ENCODE data around the gene SNX20.

DNA sequence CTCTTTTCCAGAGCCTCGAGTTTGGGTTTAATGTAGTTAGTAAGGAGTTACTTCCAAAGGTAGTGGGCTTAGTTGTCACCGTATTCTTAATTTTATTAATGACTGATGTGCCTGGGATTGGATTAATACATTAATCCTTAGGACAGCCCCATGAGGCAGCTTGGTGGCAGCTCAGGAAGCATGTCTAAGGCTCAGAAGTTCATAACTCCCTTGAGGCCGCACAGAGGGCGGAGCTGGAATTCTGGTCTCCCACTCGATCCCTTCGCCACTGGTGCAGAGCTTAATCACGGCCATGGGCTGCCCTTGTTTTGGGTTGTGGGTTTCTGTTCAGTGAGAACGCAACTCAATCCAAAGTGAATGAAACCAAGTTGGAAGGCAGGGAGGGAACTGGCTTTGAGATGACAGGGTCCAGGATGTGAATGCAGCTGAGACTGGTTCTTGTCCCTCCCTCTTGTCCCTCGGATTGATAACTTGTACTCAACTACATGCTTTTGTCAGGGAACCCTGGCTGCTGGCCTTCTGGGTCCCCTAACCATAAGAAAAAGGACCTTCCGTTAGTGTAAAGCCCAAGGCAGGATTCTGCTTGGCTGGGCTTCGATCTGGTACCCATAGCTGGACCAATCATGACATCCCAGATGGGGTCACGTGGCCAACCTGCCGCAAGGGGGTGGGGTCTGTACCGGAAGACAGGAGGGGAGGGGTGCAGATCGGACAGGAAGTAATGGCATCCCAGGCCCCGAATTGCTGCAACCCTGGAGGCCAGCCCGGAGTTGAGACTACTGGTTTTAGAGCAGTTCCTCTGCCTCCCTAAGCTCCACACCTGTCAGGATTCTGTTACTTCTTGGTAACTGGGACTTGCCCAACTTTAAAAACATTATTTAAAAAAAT lies 45.4 kb downstream of the SNX20 start:
- TF ChIP-seq, protein P1, sequence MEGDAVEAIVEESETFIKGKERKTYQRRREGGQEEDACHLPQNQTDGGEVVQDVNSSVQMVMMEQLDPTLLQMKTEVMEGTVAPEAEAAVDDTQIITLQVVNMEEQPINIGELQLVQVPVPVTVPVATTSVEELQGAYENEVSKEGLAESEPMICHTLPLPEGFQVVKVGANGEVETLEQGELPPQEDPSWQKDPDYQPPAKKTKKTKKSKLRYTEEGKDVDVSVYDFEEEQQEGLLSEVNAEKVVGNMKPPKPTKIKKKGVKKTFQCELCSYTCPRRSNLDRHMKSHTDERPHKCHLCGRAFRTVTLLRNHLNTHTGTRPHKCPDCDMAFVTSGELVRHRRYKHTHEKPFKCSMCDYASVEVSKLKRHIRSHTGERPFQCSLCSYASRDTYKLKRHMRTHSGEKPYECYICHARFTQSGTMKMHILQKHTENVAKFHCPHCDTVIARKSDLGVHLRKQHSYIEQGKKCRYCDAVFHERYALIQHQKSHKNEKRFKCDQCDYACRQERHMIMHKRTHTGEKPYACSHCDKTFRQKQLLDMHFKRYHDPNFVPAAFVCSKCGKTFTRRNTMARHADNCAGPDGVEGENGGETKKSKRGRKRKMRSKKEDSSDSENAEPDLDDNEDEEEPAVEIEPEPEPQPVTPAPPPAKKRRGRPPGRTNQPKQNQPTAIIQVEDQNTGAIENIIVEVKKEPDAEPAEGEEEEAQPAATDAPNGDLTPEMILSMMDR (IDR thresholded peaks at IDR 0.05), result no peak
- TF ChIP-seq POLR2A (IDR thresholded peaks at IDR 0.05), result no peak

Data from lower leg skin (tissue), 3 donors.